Body of pancreas (tissue), 4 donors: ENCODE results near the gene ABCC5. TPM values are rescaled to one million over a fixed set of nuclear protein-coding genes. Genes with fewer than 3 reads are reported as not detected.

Source experiments
- ATAC-seq: fragments of 150-250 bp; one replicate; pipeline ENCODE4 v1.9.1; 2016
- DNase-seq, 4 donors: peaks; one replicate each; pipeline ENCODE4 v3.0.0-alpha.2; 2019
- H3K27ac ChIP-seq, 4 donors: fragments of 200-600 bp; sonication (generic); 1 replicate in 3 of 4; 2 replicates in 1 of 4; pipeline versions ENCODE4 v1.5.1 to v1.6.1; 2016 to 2019; ENCODE audit warnings: mild to moderate bottlenecking in 1 of 4, mixed read lengths in 1 of 4, moderate library complexity in 1 of 4
- H3K27me3 ChIP-seq, 2 donors: fragments of 200-600 bp; sonication (generic); one replicate each; pipeline ENCODE4 v1.6.0; 2016; ENCODE audit warnings: mild to moderate bottlenecking in 1 of 2
- H3K36me3 ChIP-seq, 2 donors: fragments of 200-600 bp; sonication (generic); replicated peaks in 1 of 2; 2 replicates each; pipeline ENCODE4 v1.5.1; 2016; ENCODE audit warnings: low read depth in 2 of 2; ENCODE audit not compliant: insufficient read depth in 1 of 2
- H3K4me1 ChIP-seq: fragments of 200-600 bp; sonication (generic); one replicate; pipeline ENCODE4 v1.6.0; 2016
- H3K4me3 ChIP-seq, 2 donors: fragments of 200-600 bp; sonication (generic); 1 replicate in 1 of 2; 2 replicates in 1 of 2; pipeline ENCODE4 v1.5.1; 2016 to 2019
- H3K9me3 ChIP-seq, 3 donors: fragments of 200-600 bp; sonication (generic); 1 replicate in 2 of 3; 2 replicates in 1 of 3; pipeline ENCODE4 v1.5.1; 2016
- CTCF ChIP-seq, 7 experiments: fragments of 450-650 bp in 4 of 7; fragments of 200-600 bp in 3 of 7; sonication (generic) in 3 of 7; IDR thresholded peaks; one replicate each; pipeline ENCODE4 v1.5.1; 2016 to 2019; ENCODE audit warnings: antibody characterized with exemption in 7 of 7
- POLR2A ChIP-seq, 3 donors: fragments of 450-650 bp; IDR thresholded peaks; one replicate each; pipeline ENCODE4 v1.6.1; 2016; ENCODE audit warnings: antibody characterized with exemption in 3 of 3, mild to moderate bottlenecking in 2 of 3
- WGBS, 2 donors: methylation state at CpG; one replicate each; pipeline ENCODE4 v1.1.5; 2017; 5-methylcytosine and 5-hydroxymethylcytosine counted together
- intact Hi-C: fragments of 100-400 bp; cut with DNase I; formaldehyde crosslinking; loops from one replicate; pipeline ENCODE4 v1.15.1; 2023
- total RNA-seq, 2 donors: library from RNA; depleted of rRNA; stranded (reverse); fragments of >200 nt; gene quantifications; one replicate each; pipeline ENCODE4 v1.1.0, GENCODE V29; 2016

ABCC5 gene
- total RNA-seq, 2 donors from 2014 or later: 17.1 to 20.1 TPM

GRCh38 chr3:183988216-183988790 lies 29.4 kb downstream of the ABCC5 start:
- DNase-seq: no peak
- Histone ChIP-seq H3K36me3 (no peaks in the 10 kb centered on the region), H3K27me3 (no peaks in the 10 kb centered on the region), H3K9me3 (no peaks in the 10 kb centered on the region), H3K27ac (no peak overlapping the region), H3K4me3 (no peak overlapping the region), H3K4me1 (peaks cover 19% of the 10 kb centered on the region)
- intact Hi-C loops: no loop called here
- TF ChIP-seq CTCF (IDR thresholded peaks at IDR 0.05) (no peak), POLR2A (IDR thresholded peaks at IDR 0.05) (no peak)
- 86% methylated on average over 16 of the region's 16 CpGs for WGBS, 2 donors
- ATAC-seq: no peak

GRCh38 chr3:183987000-183987600 lies 30.6 kb downstream of the ABCC5 start:
- peaks cover 0 to 2% of the 10 kb centered on the region in 2 donors for H3K36me3 ChIP-seq
- peaks cover 19% of the 10 kb centered on the region for H3K4me1 ChIP-seq
- no peak overlapping the region for H3K4me3 ChIP-seq
- DNase-seq (peak in 1 of 4 donors; percentile 25), ATAC-seq (no peak)
- no peak overlapping the region for H3K27ac ChIP-seq
- TF ChIP-seq CTCF (IDR thresholded peaks at IDR 0.05): no peak
- TF ChIP-seq POLR2A (IDR thresholded peaks at IDR 0.05): no peak
- no peaks in the 10 kb centered on the region for H3K9me3 ChIP-seq
- intact Hi-C loops: no loop called here
- 41 to 46% methylated on average over 8 to 11 of the region's 11 CpGs for WGBS, 2 donors
- no peaks in the 10 kb centered on the region for H3K27me3 ChIP-seq

GRCh38 chr3:183984749-183985729 lies 32.6 kb downstream of the ABCC5 start:
- peak in 3 of 4 donors; percentile 19 to 25 (median 22) for DNase-seq
- Histone ChIP-seq H3K36me3 (peaks cover 0 to 2% of the 10 kb centered on the region in 2 donors), H3K9me3 (no peaks in the 10 kb centered on the region), H3K27ac (peak overlapping the region in 2 of 4 donors; percentile 31 to 48), H3K27me3 (no peaks in the 10 kb centered on the region), H3K4me3 (no peak overlapping the region), H3K4me1 (peaks cover 19% of the 10 kb centered on the region)
- WGBS, 2 donors: 28 to 39% methylated on average over 8 to 11 of the region's 11 CpGs
- peak; percentile 91 for ATAC-seq
- intact Hi-C loops: no loop called here
- no peak for TF ChIP-seq POLR2A (IDR thresholded peaks at IDR 0.05)
- TF ChIP-seq CTCF (IDR thresholded peaks at IDR 0.05): no peak

- ATAC-seq: no peak
- H3K36me3 ChIP-seq: peaks cover 0 to 2% of the 10 kb centered on the region in 2 donors
Observed at GRCh38 chr3:183984127-183984740, 33.5 kb downstream of the ABCC5 start.

More at GRCh38 chr3:183984127-183984740, 33.5 kb downstream of the ABCC5 start:
- WGBS, 2 donors: 83 to 94% methylated on average over 3 to 4 of the region's 4 CpGs
- intact Hi-C loops: no loop called here
- DNase-seq: no peak
- Histone ChIP-seq H3K9me3 (no peaks in the 10 kb centered on the region), H3K4me3 (no peak overlapping the region), H3K27me3 (no peaks in the 10 kb centered on the region), H3K27ac (peak overlapping the region in 2 of 4 donors; percentile 31 to 48), H3K4me1 (peaks cover 19% of the 10 kb centered on the region)
- no peak for TF ChIP-seq POLR2A (IDR thresholded peaks at IDR 0.05)
- no peak for TF ChIP-seq CTCF (IDR thresholded peaks at IDR 0.05)
